ENCODE results near the gene SPTA1.

SPTA1 gene

DNA sequence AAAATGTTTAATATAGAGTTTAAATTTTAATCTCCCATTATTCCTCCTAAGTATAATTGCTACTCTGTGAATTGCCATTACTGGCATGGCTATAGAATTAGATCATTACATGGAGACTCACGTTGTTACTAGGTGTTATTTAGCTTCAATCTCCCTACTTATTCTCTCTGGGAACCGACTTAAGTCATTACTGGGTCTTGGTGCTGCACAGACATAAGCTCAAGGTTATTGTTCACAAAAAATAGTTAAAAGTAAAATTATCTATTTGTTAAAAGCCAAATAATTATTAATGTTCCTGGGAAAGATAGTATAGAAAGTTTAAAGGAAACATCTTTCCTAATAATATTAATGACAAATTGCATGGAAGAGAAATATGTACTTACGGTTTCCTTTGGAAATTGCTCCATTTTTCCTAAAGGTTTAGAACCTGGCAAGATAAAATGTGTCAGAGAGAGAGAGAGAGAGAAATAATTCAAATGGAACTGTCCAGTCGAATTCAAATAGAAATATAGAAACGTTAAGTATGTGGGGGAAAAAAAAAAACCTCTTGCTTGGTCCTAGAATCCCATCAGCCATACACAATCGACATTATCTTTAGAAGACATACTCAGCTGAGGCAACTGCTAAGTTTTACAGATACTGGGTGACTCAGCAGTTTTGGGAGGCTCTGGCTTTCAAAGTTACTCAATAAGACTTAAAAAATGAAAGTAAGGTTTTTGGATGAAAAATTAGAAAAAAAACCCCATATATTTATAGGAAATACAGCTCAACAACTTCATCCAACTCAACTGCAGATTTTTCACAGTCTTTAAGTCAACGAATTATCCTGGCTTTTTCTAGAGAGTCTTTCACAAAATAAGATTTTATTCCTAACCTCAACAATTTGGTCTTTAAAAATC lies at the start of gene SPTA1:
SPTA1 (minus strand) TSS at position 605 of the 899 bp plus-strand sequence; CDS start at position 407, 198 bp downstream.
- DNase-seq (ENCODE audit: low read depth), result no peak
- TF ChIP-seq, protein P1, sequence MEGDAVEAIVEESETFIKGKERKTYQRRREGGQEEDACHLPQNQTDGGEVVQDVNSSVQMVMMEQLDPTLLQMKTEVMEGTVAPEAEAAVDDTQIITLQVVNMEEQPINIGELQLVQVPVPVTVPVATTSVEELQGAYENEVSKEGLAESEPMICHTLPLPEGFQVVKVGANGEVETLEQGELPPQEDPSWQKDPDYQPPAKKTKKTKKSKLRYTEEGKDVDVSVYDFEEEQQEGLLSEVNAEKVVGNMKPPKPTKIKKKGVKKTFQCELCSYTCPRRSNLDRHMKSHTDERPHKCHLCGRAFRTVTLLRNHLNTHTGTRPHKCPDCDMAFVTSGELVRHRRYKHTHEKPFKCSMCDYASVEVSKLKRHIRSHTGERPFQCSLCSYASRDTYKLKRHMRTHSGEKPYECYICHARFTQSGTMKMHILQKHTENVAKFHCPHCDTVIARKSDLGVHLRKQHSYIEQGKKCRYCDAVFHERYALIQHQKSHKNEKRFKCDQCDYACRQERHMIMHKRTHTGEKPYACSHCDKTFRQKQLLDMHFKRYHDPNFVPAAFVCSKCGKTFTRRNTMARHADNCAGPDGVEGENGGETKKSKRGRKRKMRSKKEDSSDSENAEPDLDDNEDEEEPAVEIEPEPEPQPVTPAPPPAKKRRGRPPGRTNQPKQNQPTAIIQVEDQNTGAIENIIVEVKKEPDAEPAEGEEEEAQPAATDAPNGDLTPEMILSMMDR (IDR thresholded peaks at IDR 0.05; ENCODE audit: insufficient read depth, low read depth, low read length, missing control alignments), result no peak
- no peak within 1 kb of the TSS for H3K4me3 ChIP-seq (ENCODE audit: low read length)

DNA sequence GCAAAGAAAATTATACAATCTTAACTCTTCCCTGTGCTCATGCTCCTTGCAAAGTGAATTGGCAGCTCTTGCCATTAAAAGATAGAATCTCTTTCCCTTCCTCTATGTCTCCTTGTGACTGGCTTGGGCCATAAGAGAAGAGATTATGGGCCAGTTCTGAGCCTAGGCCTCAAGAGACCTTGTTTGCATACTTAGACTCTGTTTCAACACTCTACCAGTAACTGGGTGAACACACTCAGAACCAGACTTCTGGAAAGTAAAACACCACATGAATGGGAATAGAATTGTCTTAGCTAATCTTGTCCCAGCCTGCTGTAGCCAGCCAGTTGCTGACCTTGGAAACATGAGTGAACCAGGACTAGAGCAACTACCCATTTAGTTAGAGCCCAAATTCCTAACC lies 49.3 kb upstream of the SPTA1 start:
- TF ChIP-seq, protein P1 (IDR thresholded peaks at IDR 0.05; ENCODE audit: insufficient read depth, low read depth, low read length, missing control alignments), result no peak
- no peak for DNase-seq (ENCODE audit: low read depth)
- no peak overlapping the region for H3K4me3 ChIP-seq (ENCODE audit: low read length)

DNA sequence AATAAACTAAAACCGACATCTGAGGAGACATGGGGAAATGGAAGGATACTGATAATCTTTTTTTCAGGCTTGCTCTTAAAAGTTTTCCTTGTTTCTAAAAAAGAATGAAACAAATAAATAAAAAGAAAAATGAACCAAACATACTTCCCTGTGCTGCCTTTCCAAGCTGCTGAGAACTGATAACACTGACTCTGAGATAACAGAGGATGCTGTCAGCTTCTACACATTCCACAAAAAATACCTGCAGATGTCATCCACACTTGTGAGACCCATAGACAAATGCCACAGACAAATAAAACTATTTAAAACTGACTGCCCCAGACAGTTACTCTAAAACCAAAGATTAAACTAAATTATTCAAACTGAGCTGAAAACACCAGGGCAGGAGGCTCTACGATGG lies 46.0 kb upstream of the SPTA1 start:
- DNase-seq (ENCODE audit: low read depth), result no peak
- H3K4me3 ChIP-seq (ENCODE audit: low read length), result no peak overlapping the region
- TF ChIP-seq, protein P1 (IDR thresholded peaks at IDR 0.05; ENCODE audit: insufficient read depth, low read depth, low read length, missing control alignments), result no peak

DNA sequence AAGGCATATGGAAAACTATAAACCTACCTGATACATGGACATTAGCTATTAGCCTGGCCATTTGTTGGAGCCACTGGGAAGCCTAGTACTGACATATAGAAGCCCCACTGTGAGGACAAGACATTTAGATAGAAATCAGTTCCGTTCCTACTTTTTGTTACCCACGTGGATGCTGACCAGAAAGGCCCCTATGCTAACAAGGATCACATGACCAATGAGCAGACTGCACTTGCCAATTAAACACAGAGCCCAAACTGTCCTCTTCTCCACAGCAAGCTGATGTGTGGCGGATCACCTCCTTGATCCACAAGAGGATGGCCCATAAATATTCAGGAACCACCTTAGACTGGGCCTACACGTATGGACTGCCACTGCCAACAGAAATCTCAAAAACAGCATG lies 45.2 kb upstream of the SPTA1 start:
- no peak overlapping the region for H3K4me3 ChIP-seq (ENCODE audit: low read length)
- no peak for DNase-seq (ENCODE audit: low read depth)
- TF ChIP-seq, protein P1 (IDR thresholded peaks at IDR 0.05; ENCODE audit: insufficient read depth, low read depth, low read length, missing control alignments), result no peak

DNA sequence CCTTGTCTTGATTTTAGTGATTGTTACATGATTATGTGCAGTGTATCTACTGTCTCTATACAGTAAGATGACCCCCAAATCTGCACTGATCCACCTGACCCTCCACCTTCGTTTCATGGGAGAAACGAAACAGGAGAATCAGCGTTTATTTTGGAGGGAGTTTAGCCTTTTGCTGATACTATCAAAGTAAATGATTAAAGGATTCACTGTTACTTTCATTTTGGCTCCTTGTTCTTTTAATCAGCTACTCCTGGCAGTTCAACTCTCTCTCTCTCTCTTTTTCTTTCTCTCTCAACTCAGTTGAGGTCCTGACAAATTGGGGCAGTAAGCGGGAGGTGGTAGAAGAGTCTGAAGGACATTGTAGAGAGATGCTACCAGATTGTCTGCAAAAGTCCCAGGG lies 43.9 kb upstream of the SPTA1 start:
- DNase-seq (ENCODE audit: low read depth), result no peak
- H3K4me3 ChIP-seq (ENCODE audit: low read length), result no peak overlapping the region
- TF ChIP-seq, protein P1 (IDR thresholded peaks at IDR 0.05; ENCODE audit: insufficient read depth, low read depth, low read length, missing control alignments), result no peak

DNA sequence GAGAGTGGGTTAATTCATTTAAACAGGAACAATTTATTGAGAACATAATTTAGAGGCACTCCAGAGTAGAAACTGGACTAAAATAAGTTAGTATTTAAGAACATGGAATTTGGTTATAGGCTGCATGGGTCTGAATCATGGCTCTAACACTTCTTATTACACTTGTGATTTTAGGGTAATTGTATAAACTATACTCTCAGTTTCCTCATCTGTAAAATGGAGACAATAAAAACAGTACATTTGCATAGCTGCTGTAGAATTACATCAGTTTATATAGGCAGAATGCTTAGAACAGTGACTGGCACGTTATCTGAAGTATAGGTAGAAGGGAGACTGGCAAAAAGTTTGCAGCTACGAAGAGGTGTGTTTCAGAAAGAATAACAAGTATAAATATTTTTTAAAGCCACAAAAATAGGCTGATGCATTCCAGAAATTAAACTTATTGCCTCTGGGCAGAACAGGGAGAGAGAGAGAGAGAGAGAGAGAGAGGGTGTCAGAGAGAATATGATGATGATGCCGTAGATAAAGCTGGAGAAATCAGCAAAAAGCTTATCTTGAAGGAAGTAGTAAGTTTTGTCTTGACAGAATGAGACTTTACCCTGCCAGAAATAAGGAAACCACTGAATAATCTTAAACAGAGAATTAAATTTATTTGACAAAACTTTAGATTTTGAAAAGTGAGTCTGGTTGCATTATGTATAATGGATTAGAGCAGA lies 42.2 kb upstream of the SPTA1 start:
- DNase-seq (ENCODE audit: low read depth), result no peak
- no peak overlapping the region for H3K4me3 ChIP-seq (ENCODE audit: low read length)
- TF ChIP-seq, protein P1 (IDR thresholded peaks at IDR 0.05; ENCODE audit: insufficient read depth, low read depth, low read length, missing control alignments), result no peak

All from epithelial cell of esophagus (primary cell).